RKO (cell line): ENCODE data around the gene ERCC6L2.
A peak's percentile ranks its signal among the peaks of the same experiment; 100 is the strongest.

Experiments
- DNase-seq: peaks from one replicate; pipeline ENCODE4 v3.0.0-alpha.2; 2016; ENCODE audit warnings: low spot score

ERCC6L2 gene

DNA sequence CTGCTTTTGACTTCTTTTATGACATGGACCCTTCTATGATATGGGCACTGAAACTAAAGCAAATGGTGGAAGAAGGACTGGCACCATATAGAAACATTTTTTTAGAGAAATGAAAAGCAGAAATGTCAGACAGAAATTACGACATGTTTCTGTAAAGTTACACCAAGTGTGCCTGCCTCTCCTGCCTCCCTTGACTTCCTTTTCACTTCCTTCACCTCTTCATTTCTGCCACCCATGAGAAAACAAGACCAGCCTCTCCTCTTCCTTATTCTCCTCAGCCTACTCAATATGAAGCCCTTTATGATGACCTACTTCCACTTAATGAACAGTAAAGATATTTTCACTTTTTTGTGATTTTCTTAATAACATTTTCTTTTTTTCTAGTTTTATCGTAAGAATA, 44.5 kb downstream of the ERCC6L2 start:
- no peak for DNase-seq

- DNase-seq: no peak
Measured at GRCh38 chr9:95923794-95924193, 48.3 kb downstream of the ERCC6L2 start.

GRCh38 chr9:95924987-95925386, 49.5 kb downstream of the ERCC6L2 start:
- no peak for DNase-seq

DNA sequence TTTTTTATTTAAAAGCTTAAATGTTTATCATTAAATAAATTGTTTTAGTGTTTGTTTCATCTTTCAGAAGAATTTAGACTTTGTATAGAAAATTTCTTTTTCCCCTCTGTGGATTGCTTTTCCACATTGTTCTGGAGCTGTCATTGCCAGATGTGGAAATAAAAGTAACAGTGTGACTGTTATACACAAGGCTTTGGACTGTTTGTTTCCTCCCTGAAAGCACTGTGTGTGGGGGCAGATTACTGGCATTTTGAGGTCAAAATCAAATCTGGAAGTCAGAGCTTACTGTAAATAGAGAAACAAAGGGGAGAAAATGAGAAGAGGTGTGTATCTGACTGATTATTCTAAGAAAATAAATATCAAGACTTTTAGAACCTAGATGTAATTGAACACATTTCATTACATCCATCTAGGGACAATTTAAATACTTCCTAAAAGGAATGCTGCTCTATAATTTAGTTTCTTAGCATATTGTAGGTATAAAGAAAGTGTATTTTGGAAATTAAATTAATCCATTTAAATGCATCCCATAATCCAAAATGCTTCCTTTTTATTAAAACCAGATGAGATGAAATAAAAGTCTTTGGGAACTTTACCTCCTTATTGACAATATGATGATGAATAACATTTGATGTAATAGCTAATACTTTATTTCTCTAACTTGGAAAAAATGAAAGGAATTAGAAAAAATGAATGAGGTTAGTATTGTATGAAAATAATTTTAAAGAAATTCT, 51.9 kb downstream of the ERCC6L2 start:
- DNase-seq: no peak

DNA sequence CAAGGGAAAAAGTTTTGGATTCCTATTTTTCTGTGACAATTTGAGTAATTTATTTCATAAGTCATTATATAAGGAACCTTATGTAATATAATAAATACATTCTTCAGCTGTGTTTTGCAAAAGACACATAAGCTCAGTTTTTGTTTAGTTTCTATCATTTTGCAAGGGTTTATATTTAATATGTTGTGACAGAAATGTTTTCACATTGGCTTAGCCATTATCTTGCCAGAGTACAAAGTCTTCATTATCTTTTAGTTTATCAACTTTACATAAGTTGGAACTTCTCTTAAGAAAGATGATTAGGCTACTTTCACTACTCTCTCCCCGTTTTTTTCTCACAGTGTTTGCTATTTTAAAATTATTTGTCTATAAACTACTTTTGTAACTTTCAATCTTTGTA, 54.8 kb downstream of the ERCC6L2 start:
- DNase-seq: no peak

DNA sequence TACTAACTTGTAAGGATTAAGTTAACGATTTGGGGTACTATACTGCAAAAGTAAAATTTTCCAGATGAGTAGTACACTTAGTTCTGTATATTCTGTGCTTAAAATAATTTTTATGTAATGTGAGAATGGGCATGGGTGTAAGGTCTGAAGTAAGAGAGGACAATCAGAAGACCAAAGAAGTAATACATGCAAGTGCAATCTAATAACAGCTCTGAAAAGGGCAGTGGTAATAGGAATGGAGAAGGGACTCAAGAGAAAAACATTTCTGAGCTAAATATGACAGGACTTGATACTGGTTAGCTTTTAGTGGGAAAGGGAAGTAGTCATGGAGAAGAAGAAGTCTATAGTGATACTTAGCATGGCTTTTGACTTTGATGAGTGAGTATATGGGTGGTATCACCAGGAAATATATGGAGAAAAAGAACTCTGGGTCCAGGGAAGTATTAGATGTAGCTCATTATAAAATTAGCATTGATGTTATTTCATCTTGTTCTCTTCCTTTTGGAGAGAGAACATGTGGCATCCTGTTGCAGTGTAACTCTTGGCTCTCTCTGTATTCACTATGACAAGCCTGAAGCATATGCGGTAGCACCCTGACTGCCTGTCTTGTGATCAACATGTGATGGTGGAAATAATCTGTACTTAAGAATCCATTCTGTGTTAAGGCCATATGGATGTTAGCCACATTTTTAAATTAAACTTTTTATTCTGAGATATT, 60.5 kb downstream of the ERCC6L2 start:
- no peak for DNase-seq

GRCh38 chr9:95936579-95937075, 61.1 kb downstream of the ERCC6L2 start:
- no peak for DNase-seq

DNA sequence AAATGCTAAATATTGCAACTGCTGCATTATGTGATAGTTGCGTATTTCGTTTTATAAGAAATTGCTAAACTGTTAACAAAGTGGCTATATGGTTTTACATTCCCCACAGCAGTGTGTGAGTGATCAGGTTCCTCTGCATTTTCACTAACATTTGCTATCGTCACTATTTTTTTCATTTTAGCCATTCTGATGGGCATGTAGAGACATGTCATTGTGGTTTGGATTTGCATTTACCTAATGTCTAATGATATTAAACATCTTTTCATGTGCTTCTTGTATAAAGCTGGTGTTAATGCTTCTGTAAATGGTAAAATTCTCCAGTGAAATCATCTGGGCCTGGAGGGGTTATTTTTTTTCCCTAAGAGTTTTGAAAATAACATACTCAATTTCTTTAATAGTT, 61.6 kb downstream of the ERCC6L2 start:
- no peak for DNase-seq

GRCh38 chr9:95938724-95939123, 63.2 kb downstream of the ERCC6L2 start:
- no peak for DNase-seq

- DNase-seq: no peak
Measured at GRCh38 chr9:95939472-95939871, 64.0 kb downstream of the ERCC6L2 start.

DNA sequence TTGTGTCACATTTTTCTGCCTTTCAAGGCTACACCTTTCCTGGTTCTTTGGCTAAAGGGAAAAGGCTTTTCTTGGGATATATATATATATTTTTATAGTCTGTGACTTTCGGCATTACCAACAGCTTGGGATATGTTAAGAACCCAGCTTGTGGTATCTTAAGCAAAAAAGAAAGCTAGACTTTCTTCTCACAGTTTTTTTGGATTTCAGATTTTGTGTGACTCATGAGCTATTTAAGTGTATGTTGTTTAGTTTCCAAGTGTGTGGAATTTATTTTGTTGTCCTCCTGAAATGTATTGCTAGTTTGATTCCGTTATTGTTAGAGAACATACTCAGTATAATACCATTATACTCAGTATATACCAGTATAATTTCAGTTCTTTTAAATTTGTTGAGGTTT, 64.8 kb downstream of the ERCC6L2 start:
- DNase-seq: no peak

- no peak for DNase-seq
Measured at GRCh38 chr9:95942016-95942415, 66.5 kb downstream of the ERCC6L2 start.

GRCh38 chr9:95947118-95947517, 71.6 kb downstream of the ERCC6L2 start:
- no peak for DNase-seq

DNA sequence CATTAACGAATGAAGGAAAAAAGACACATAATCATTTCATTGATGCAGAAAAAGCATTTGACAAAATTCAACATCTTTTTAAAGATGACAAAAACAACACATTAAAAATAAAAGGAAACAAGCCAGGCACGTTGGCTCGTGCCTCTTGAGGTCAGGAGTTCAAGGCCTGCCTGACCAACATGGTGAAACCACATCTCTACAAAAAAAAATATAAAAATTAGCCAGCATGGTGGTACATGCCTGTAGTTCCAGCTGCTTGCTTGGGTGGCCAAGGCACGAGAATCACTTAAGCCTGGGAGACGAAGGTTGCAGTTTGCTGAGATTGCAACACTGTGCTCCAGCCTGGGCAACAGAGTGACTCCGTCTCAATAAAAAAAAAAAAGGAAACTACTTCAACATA, 77.0 kb downstream of the ERCC6L2 start:
- no peak for DNase-seq

GRCh38 chr9:95953986-95954385, 78.5 kb downstream of the ERCC6L2 start:
- no peak for DNase-seq

DNA sequence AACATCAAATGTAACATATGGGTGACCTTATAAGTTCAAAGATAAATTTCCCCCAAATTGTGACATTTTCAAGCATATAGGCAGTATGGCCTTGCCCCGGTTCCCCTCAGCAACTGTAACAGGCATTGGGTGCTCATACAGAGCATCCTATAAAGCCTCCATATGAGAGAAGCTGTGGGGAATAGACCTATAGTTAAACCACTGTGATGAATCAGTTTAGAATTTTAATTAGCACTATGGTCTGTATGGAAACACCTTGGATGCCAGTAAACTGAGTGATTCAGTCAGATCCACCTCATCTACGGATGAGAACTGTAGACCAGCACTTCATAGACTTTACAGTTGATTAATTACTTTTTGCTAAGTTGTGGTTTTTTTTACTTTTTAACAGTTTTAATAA, 79.4 kb downstream of the ERCC6L2 start:
- DNase-seq: peak; percentile 12

DNA sequence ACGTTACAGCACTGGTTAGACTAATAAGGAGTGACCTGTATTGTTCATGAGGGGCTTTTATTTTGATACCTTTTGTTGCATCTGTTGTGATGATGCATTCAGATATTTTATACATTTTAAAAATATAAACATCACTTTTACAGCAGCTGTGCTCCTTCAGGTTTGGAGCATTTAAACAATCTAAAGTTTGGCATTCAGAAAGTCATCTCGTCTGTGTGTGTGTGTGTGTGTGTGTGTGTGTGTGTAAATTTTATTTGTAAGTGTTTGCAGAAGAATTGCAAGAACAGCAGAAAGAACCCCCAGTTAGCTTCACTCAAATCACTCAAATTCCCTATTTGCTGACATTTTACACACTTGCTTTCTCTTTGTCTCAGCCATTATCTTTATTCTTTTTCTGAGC, 87.4 kb downstream of the ERCC6L2 start:
- no peak for DNase-seq

DNA sequence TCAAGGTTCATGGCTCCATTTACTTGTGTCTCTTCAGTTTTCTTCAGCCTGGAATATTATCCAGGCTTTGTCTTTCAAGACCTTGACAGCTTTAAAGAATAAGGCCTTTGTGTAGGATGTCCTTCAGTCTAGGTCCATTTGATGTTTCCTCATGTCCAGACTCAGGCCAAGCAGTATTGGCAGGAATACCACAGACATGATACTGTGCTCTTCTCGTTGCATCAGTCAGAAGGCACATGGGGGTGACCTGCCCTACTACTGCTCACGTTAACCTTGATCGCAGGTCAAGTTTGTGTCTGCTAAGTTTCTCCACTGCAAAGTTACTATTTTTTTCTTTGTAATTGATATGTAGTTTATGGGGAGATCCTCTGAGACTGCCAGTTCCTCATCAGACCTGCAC, 88.2 kb downstream of the ERCC6L2 start:
- no peak for DNase-seq

DNA sequence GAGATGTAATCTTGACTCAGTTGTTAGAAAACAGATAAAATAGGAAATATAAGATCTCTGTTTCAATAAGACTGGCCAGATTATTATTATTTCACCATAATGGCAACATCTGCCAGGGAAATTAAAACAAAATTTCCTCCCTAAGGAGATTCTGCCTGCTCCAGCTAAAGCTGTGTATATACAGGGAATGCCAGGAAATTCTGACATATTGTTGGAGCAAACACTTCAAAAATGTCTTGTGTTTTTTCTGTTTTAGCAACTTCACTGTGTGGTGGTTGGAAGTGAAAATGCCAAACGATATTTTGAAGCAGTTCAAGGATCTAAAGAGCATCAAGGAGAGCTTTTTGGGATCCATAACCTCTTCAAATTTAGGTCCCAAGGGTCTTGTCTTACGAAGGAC, 90.8 kb downstream of the ERCC6L2 start:
- DNase-seq: no peak

DNA sequence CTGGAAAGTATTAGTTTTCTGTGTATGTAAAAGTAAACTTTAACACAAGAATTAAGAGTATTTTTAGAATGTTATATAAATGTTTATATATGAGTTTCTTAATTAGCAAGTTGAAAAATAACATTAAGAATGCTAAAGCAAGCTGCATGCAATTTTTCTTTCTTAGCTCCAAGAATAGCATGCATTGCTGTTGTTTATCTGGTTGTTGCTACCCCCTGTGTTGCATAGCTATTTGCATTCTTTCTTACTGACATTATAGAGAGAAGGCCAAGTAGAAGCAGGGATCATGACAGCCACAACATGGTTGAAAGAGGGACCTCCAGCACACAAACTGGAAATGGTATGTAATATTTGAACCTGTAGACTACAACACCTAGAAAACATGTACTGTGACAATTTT, 94.8 kb downstream of the ERCC6L2 start:
- DNase-seq: no peak

- DNase-seq: no peak
Measured at GRCh38 chr9:95971815-95972214, 96.3 kb downstream of the ERCC6L2 start.

DNA sequence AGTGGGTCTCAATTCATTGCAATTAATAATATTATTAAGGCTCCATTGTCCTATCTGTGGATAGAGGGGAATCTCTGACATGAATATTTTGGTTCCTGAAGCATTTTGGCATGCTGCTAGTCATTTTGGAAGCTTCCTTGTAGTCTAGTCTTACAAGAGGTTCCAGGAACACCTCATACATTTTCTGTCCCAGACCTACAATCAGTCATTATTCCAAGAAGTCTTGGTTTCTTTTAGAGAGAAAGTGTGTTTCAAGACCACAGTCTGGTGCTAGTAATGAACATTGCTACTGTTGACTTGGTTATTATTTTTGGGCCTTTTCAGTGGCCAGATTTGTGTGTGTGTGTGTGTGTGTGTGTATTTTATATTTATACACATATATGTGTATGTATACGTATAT, 98.9 kb downstream of the ERCC6L2 start:
- no peak for DNase-seq

DNA sequence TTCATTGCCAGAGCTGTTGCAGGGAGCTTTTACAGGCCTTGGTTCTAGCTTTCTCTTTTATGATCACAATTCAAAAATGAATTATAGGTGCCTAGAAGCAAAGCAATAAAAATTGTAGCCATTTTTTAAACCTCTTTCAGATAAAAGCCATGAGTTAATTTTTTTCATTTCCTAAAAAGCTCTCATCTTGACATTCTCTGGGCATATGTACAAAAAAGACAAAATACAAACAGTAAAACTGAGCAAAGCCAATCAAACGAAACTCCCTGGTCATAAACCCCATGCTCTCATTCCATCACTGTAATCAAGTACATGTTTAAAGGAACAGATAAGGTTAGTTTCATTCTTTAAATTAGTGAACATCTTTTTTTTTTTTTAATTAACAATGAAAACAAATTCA, 101.9 kb downstream of the ERCC6L2 start:
- no peak for DNase-seq

DNA sequence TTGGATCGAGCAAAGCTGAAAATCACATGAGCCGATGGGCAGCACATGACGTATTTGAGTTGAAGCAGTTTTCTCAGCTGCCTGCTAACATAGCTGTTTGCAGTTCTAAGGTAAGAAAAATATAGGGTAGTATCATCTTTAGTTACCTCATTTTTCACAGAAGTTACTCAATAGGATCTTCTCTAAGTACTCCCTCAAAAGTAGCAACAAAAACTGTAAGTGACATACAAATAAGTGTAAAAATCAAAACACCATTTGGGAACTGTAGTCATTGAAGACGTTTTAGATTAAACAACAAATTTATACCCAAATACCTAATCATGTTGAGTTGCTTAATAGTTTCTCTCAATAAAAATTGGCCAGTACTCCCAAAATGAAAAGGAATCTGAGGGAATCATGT, 102.6 kb downstream of the ERCC6L2 start:
- no peak for DNase-seq
